GM12872 (cell line): ENCODE data around the gene SSTR3.

Source experiments
- TF ChIP-seq, protein P1 (sequence below): IDR thresholded peaks from 3 replicates; pipeline ENCODE4 v1.5.1; 2011; ENCODE audit warnings: low read depth, mild to moderate bottlenecking, low read length, moderate library complexity; ENCODE audit not compliant: insufficient read depth

Gene SSTR3

DNA sequence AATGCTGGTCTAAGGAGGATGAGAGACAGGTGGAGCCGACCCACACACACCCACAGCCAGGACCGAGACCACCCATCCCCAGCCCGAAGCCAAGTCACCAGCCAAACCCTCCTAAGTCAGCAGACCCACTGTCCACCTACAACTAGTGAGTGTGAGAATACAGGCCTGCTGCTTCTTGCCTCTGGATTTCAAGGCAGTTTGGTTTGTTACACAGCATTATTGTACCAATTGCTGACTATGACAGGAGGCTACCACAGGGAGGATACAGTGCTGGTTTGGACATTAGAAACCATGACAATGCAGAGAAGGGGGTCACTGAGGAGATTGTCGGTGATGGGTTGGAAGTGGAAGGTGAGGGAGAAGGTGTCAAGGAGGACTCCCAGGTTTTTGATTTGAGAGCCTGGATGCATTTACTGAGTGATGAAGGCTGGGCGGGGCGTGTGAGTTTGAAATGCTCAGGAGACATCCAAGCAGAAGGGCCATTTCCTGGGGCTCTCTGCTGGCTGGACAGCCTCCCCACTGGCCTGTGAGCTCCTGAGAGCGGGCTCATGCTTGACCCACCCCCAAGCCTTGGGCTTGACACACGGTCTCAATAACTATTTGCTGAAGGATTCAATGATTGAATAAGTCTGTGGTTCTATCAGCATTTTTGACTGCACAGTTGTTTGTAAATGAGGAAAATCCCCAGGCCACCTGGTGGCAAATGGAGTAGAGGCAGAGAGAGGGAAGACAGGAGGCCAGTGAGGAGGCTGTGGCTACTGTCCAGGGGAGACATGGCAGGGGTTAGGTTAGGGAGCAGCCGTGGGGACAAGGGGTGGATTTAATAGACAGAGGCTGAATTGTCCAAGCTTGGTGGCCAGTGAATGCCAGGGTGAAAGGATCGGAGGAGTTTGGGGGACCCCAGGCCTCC, 9.4 kb upstream of the SSTR3 start:
- TF ChIP-seq, protein P1, sequence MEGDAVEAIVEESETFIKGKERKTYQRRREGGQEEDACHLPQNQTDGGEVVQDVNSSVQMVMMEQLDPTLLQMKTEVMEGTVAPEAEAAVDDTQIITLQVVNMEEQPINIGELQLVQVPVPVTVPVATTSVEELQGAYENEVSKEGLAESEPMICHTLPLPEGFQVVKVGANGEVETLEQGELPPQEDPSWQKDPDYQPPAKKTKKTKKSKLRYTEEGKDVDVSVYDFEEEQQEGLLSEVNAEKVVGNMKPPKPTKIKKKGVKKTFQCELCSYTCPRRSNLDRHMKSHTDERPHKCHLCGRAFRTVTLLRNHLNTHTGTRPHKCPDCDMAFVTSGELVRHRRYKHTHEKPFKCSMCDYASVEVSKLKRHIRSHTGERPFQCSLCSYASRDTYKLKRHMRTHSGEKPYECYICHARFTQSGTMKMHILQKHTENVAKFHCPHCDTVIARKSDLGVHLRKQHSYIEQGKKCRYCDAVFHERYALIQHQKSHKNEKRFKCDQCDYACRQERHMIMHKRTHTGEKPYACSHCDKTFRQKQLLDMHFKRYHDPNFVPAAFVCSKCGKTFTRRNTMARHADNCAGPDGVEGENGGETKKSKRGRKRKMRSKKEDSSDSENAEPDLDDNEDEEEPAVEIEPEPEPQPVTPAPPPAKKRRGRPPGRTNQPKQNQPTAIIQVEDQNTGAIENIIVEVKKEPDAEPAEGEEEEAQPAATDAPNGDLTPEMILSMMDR, result no peak; the same call in 2 of the 3 replicates

DNA sequence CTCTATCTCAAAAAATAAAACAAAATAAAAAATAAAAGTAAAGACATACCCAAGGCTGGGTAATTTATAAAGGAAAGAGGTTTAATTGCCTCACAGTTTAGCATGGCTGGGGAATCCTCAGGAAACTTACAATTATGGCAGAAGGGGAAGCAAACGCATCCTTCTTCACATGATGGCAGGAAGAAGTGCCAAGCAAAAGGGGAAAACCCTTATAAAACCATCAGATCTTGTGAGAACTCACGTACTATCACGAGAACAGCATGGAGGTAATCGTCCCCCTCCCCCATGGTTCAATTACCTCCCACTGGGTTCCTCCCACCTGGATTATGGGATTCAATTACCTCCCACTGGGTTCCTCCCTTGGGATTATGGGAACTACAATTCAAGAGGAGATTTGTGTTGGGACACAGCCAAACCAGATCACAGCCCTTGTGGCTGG, 8.3 kb upstream of the SSTR3 start:
- TF ChIP-seq, protein P1, result no peak

DNA sequence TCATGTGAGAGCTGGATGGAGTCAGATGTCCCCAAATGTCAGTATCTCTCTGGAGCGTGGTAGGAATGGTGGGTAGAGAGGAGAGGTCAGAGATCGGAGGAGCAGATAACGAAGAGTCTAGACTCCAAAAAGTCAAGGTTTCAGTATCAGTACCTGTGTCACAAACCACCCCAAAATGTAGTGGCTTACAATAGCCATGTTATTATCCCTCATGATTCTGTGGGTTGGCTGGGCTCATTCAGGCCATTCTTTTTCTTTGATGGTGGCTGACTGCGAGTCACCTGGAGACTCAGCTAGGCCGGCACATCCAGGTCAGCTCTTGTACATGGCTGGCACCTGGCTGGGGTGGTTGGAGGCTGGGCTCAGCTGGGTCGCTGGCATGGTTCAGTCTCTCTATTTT, 7.3 kb upstream of the SSTR3 start:
- TF ChIP-seq, protein P1, result no peak

DNA sequence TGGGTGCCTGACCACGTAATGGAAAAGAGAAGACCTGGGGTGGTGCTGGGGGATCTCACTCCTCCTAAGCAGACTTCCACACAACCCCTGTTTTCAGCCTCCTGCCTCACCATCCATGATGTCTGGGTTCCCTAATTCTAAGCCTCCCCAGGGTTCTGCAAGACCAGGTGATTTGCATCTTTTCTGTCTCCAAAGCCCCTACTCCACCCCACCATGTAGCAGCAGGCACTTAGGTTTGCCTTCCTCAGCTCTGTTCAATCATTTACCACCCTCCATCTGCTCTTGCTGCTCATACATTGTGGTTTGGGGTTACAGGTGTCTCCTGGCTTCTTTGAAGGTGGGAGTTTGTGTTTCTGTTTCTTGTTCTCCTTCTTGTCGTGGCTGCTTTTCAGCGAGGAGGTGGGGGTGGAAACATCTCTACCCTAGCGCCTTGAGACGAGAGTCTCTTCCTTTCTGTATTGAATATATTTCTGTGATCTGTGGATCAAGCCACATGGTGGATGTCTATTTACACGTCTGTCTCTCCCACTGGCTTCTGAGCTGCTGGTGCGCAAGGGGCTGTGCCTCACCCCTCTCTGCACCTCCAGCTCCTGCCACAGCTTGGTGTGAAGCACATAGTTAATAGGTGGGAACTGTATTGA, 6.6 kb upstream of the SSTR3 start:
- TF ChIP-seq, protein P1, result no peak

DNA sequence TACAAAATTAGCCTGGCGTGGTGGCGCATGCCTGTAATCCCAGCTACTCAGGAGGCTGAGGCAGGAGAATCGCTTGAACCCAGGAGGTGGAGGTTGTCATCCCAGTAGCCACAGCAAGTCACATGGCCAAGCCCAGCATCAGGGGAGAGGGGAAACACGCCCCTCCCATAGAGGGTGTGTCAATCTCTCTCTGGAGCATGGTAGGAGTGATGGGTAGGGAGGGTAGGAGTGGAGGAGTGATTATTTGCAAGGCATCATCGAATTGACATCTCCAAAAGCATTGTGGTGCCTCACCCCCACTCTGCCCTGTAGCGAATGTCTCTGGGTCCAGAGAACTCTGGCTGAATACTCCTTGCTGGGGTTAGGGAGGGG, 6.1 kb upstream of the SSTR3 start:
- TF ChIP-seq, protein P1, result no peak

DNA sequence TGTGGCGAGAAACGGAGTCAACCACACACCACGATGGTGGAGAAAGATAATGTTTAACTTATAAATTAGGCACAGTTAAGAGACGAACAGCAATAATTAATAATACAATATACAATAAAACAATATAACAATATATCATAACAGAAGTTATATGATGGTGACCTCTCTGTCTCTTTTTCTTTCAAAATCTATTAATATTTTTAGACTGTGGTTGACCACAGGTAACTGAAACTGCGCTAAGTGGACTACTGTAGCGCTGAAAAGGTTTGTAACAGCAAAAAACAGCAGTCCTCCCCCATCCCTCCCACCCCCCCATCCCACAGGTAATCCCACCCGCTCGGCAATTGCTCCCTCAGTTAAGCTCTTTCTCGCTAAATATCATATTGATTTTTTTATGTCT, 3.6 kb upstream of the SSTR3 start:
- TF ChIP-seq, protein P1, result no peak

DNA sequence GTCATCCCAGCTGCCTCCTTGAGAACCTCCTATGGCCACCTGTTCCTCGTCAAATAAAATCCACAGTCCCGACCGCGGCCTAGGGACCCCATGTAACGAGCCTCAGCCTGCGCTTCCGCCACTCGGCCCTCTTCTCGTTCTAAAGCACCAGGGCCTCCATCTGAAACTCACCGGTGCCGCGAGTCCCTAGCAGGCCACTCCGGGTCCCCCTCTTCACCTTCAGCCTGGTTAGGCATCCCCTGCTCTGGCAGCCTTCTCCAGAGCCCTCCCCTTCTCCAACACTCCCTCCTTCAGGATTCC, 2.4 kb upstream of the SSTR3 start:
- TF ChIP-seq, protein P1, result no peak
